ENCODE measurements around the gene ZFP82.

ZFP82 gene

DNA sequence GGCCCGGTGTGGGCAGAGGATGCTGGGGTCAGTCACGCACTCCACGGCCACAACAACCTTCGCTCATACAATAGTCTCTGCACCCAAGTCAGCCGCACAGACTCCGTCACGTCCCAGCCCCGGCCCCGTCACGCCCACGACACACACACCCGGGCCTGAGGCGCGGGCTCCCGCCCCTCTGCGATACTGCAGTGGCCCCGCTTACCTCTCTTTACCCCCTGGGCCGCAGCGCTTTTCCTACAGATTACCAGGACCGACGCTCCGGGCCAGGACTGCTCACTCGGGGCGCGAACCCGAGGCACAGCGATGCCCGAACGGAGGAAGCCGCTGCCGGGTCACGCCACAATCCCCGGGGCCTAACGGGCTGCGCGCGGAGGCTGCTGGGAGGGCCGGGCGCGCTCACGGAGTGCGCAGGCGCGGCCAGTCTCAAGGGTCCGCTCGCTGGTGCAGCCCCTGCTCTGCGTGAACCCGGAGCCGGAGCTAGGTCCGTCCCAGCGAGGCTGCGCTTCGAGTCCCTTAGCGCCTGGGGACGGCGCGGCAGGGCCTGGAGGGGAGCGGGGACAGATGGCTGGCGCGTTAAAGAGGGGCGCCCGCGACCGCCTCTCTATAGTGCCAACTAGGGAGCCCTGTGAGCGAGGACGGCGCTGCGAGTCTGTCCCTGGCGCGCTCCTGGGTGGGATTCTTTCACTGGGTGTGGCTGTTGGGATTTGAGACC is at the start of gene ZFP82:
ZFP82 (minus strand) TSS at position 358 of the 715 bp plus-strand sequence. CDS start 8,855 bp downstream, outside the sequence.
- peak; percentile 57 for DNase-seq (ENCODE audit: low read depth)

DNA sequence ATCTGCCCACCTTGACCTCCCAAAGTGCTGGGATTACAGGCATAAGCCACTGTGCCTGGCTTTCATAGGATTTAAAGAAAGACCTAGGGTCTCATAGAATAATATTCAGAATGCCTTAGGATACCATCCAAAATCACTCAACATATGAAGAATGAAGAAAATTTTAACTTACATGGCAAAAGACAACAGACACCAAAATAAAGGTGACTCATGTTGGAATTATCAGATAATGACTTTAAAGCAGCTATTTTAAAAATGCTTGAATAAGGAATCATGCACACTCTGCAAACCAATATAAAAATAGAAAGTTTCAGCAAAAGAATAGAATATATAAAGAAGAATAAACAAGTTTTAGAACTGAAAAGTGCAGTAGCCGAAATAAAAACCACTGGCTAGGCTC is 41.6 kb upstream of the ZFP82 start:
- DNase-seq (ENCODE audit: low read depth), result no peak

DNA sequence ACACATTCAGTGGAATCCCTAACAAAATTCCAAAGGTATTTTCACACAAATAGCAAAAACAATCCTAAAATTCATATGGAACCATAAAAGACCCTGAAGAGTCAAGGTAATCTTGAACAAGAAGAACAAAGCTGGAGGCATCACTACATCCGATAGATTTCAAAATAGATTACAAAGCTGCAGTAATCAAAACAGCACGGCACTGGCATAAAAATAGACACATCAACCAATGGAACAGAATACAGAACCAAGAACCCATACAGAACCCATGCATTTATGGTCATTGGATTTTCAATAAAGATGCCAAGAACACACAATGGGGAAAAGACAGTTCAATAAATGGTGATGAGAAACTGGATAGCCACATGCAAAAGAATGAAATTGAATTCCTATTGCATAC is 38.4 kb upstream of the ZFP82 start:
- DNase-seq (ENCODE audit: low read depth), result no peak

DNA sequence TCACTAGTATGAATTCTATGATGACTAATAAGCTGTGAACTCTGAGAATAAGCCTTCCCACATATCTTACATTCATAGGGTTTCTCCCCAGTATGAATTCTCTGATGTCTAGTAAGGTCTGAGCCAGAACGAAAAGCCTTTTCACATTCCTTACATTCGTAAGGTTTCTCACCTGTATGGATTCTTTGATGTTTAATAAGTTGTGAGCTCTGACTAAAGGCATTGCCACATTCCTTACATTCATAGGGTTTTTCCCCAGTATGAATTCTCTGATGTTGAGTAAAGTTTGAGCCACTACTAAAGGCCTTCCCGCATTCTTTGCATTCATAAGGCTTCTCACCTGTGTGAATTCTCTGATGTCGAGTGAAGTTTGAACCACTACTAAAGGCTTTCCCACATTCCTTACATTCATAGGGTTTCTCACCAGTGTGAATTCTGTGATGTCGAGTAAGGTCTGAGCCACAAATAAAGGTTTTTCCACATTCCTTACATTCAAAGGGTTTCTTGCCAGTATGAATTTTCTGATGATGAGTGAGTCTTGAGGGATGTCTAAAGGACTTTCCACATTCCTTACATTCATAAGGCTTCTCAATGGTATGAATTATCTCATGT is 30.7 kb upstream of the ZFP82 start:
- no peak for DNase-seq (ENCODE audit: low read depth)

DNA sequence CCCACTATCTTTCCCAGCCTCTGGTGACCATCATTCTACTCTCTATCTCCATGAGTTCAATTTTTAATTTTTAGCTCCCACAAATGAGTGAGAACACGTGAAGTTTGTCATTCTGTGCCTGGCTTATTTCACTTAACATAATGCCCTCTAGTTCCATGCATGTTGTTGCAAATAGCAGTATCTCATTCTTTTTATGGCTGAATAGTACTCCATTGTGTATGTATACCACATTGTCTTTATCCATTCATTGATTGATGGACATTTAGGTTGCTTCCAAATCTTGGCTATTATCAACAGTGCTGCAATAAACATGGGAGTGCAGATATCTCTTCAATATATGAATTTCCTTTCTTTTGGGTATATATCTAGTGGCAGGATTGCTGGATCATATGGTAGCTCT is 22.9 kb upstream of the ZFP82 start:
- no peak for DNase-seq (ENCODE audit: low read depth)

DNA sequence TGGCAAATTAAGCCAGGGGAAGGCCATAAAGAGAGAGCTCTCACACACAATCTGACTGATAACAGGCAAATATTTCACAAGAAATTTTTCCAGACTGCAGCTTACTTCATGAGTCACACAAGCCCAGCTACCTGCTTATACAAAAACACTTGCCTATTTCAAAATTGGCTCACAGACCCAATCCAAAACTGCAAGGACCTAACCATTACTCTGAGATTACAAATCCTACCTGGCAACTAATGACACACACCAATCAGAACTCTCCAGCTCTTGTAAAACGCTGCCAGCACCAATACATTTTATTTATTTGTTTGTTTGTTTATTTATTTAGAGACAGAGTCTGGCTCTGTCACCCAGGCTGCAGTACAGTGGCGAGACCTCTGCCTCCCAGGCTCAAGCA is 18.1 kb upstream of the ZFP82 start:
- no peak for DNase-seq (ENCODE audit: low read depth)

DNA sequence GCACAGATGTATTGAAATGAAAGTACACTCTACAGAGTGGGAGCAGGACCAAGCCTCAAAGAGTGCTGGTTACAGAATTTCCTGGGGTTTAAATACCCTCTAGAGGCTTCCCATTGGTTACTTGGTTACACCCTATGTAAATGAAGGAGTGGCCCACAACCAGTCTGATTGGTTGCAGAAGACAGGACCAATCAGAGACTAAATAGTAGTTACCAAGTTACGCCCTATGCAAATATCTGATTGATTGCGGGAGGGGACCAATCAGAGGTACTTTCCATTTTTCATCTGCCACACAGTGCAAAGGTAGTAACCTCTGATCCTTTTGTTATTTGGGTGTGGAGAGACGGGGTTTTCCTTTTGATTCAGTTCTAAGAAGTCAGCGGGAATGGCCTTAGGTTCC is 5.5 kb upstream of the ZFP82 start:
- DNase-seq (ENCODE audit: low read depth), result no peak

DNA sequence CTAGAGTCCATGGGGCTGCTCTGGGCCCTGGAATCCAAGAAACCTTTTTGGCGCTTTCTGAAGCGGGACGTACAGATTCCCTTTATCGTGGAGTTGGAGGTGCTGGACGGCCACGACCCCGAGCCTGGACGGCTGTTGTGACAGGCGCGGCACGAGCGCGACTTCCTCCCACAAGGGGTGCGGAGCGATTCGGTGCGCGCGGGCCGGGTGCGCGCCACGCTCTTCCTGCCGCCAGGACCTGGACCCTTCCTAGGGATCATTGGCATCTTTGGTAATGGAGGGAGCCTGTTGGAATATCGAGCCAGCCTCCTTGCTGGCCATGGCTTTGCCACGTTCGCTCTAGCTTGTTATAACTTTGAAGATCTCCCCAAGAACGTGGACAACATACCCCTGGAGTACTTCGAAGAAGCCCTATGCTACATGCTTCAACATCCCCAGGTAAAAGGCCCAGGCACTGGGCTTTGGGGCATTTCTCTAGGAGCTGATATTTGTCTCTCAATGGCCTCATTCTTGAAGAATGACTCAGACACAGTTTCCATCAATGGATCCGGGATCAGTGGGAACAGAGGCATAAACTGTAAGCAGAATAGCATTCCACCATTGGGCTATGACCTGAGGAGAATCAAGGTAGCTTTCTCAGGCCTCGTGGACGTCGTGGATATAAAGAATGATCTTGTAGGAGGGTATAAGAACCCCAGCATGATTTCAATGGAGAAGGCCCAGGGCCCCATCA is 3.5 kb upstream of the ZFP82 start:
- no peak for DNase-seq (ENCODE audit: low read depth)

DNA sequence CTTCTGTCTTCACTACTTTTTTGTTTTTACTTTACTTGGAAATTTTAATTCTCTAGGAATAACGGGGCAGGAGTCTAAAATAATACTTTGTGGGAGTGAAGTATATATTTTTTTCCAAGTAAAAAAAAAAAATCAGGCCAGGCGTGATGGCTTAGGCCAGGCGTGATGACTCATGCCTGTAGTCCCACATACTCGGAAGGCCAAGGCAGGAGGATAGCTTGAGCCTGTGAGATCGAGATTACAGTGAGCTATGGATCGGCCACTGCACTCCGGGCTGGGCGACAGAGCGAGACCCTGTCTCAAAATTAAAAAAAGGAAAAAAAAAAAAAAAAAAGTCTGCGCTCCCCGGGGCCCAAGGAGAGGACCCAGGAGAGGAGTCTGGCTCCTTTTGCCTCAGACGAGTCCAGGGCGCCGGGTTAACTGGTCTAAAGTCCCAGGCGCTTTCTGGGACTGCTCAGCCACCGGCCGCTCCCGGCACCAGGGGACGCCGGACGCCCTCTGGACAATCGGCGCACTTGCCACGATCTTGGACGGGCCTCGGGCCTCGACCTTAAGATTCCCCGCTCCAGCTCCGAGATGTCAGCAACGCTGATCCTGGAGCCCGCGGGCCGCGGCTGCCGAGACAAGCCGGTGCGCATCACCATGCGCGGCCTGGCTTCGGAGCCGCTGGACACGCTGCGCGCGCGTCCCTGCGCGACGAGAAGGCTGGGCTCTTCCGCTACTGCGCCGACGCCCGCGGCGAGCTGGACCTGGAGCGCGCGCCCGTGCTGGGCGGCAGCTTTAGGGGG is 2.7 kb upstream of the ZFP82 start:
- no peak for DNase-seq (ENCODE audit: low read depth)

DNA sequence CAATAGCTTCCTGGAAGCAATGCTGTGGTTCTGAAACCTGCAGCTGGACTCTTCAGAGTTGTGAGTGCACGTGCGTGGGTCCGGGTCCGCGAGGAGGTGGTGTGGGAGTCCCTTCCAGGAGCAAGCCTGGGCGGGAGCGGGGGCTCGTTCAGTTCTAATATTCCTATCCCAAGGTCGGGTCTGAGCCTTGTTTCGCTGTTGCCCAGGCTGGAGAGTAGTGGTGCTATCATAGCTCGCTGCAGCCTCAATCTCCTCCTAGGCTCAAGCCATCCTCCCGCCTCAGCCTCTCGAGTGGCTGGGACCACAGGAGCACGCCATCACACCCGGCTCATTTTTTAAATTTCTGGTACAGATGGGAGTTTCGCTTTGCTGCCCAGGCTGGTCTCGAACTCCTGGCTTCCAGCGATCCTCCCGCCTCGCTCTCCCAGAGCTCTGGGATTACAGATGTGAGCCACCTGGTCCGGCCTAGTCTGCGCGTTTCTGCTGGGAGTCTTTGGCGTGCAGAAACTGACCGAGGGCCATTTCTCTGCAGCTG is 625 bp downstream of the ZFP82 start:
- DNase-seq (ENCODE audit: low read depth), result no peak

DNA sequence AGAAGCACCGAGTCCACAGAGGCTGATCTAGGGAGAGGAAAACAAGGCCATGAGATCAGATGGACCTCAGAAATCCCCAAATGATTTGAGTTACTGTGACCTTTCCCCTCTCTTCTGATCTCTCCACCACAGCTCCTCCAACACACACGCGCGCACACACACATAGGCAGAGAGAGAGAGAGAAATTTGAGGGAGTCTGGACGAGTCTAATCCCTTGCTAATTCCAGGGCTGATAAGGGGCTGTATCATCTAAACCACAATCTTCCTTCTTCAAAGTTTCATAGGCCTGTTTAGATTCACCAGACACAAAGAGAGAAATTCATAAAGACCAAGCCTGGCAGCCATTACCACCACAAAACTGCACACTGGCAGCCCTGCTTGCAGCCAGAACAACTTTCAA is 8.6 kb downstream of the ZFP82 start:
- DNase-seq (ENCODE audit: low read depth), result no peak

DNA sequence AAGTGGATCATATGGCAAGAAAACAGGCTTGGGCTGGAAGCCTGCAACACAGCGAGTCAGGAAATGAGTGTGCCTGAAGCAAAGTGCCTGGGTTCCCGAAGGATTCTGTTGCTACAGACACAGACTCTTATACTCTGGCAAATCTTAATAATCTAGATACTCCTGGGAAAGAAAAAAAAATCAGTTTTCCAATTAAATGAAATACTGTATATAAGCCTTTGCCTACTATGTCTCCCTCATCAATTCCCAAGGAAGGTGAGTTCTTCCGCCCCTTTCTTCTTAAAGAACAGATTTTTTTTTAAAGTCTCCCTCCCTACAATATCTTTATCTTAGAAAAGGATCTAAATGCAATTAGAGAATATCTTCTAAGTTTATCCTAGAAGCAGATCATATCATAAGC is 10.3 kb downstream of the ZFP82 start:
- no peak for DNase-seq (ENCODE audit: low read depth)

DNA sequence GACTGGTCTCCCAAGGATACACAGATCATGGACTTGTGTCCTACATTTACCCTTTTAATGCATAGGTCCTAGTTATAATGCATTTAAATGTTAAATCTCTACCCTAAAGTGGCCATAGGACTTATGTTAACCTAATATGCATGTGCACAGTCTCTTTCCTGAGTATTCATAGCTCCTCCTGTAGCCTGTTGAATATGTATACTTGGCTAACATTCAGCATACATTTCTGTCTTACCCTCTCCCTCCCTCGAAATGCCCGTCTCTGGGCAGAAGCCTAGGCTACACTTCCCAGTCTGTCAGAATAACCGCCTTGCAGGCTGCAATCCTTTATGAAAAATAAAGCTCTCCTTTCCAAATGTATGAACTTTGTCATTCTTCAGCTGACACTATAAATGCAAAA is 13.9 kb downstream of the ZFP82 start:
- no peak for DNase-seq (ENCODE audit: low read depth)

DNA sequence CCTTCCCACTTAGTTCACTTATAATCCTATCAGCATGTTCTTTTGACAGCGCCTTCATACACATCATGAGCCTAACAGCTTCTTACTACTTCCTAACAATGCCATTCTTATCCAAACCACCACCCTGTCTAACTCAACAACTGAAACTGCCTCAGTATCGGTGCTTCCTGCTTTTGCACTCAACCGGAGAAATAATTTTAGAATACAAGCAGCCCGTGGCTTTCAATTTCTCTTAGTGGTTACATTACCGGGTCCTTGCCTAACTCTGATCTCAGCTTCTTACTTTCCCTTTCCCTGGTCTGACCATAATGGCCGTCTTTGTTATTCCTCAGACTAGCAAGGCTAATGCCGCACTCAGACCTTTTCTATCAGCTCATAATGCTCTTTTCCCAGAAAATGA is 17.0 kb downstream of the ZFP82 start:
- no peak for DNase-seq (ENCODE audit: low read depth)

DNA sequence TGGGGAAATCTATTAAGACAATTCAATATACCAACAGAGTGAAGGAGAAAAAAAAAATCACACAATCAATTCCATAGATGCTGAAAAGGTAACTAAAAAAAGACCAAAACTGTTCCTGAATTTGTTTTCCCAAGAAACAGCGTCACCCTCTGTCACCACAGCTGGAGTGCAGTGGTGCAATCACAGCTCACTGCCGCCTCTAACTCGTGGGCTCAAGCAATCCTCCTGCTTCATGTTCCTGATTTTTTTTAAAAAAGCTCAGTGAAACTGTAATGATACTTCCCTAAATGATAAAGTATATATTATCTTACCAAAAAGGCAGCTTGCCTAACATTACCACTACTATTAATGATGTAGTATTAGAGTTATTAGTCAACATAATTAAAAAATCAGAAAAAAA is 19.9 kb downstream of the ZFP82 start:
- no peak for DNase-seq (ENCODE audit: low read depth)

DNA sequence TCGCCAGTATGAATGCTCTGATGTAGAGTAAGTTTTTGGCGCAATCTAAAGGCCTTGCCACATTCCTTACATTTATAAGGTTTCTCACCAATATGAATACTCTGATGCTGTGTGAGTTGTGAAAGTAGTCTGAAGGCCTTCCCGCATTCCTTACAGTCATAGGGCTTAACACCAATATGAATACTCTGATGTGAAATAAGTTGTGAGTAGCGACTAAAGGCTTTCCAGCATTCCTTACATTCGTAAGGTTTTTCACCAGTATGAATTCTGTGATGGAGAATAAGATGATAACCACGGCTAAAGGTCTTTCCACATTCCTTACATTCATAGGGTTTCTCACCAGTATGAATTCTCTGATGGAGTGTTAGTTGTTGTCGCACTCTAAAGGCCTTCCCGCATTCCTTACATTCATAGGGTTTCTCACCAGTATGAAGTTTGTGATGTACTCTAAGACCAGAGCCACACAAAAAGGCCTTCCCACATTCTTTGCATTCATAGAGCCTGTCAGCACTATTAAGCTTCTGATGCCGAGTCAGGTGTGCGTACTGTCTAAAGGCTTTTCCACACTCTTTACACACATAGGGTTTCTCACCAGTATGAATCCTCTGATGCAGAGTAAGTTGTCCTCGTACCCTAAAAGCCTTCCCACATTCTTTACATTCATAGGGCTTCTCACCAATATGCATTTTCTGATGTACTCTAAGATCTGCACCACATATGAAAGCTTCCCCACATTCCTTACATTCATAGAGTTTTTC is 25.3 kb downstream of the ZFP82 start:
- DNase-seq (ENCODE audit: low read depth), result no peak

DNA sequence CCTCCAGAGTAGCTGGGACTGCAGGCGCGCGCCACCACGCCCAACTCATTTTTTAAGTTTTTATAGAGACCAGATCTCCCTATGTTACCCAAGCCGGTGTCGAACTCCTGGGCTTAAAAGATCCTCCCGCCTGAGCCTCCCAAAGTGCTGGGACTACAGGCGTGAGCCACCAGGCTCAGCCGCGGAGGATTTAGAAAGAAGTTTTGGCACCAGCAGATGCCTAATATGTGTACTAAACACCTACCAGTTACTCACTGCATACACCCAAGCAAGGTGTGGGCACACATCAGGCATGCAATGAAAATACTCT is 39.0 kb downstream of the ZFP82 start:
- no peak for DNase-seq (ENCODE audit: low read depth)

DNA sequence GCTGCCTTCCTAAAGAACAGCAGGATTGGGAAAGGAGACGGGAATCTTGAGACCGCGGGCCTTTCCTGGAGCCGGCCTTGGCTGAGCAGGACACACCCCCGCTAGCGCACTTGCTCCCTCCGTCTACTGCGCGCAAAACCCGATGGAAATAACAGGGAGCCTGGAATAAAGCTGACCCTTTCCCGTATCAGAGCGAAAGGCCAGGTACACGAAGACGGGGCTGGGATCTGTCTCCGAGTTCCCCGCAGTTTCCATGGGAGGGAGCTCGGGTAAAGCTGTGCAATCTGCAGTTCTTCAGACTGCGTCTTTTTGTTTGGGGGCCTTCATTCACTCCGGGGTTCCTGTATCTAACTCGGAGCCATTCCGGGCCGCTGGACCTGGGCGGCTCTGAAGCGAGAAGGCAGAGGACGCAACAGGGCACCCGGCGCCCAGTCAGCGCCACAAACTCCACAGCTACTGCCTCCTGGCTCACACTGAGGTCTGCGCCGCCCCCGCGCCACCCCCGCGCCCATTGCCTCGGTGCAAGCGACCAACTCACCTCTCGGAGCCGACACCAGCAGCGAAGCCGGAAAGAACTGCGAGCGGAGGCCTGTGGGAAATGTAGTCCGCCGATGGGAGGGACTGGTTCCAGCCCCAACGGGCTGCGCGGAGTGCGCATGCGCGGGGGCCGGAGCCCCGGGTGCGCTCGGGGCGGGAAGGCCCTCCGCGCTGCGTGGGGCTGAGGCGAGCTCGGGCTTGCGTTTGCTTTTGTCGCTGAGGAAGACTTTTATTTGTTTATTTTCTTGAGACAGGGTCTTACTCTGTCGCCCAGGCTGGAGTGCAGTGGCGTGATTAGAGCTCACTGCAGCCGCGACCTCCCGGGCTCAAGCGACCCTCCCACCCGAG is 39.6 kb downstream of the ZFP82 start, which contains the start of gene ZFP14:
ZFP14 (minus strand) TSS at position 577 of the 885 bp plus-strand sequence. CDS start 11,309 bp downstream, outside the sequence.
- DNase-seq (ENCODE audit: low read depth), result peak; percentile 90

DNA sequence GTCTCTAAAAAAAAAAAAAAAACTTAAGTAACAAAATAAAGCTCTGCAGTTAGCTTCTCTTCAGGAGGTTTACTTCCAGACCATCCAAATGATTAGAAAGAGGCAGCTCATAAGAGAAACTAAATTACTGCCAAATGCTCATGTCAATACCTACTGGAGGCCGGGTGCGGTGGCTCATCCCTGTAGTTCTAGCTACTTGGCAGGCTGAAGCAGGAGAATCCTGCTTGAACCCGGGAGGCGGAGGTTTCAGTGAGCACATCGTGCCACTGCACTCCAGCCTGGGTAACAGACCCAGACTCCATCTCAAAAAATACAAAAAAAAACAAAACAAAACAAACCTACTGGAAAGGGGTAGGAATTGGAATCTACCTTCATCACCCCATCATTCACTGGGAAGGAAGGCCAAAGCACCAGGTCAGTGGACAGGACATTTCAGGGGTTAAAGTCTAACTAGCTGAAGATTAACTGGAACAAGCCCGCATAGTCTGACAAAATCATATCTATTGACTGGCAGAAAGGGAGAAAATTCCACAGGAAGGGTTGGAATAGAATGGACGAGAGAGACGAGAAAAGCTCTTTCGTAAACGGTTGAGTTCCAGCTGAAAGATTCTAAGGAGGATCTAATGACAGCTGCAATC is 40.8 kb downstream of the ZFP82 start:
- no peak for DNase-seq (ENCODE audit: low read depth)

DNA sequence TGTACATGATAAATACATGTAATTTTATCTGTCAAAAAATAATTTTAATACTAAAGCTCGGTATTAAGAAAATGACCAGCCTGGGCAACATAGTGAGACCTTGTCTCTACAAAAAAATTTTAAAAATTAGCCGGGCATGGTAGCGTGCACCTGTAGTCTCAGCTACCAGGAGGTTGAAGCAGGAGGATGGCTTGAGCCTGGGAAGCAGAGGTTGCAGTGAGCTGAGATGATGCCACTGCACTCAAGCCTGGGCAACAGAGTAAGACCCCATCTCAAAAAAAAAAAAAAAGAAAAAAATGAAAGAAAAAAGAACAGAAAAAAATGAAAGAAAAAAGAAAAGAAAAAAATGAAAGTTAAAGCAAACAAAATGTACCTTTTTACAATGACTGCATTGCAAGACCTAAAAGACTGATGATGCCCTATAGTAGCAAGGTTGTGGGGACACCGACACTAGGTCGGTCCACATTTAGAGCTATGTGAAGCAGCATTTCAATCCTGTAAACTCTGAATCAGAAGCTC is 44.7 kb downstream of the ZFP82 start:
- DNase-seq (ENCODE audit: low read depth), result no peak
